GM12801 (cell line): ENCODE results near the gene MIF.

Experiments
- CTCF ChIP-seq: IDR thresholded peaks from one replicate; pipeline ENCODE4 v1.5.1; 2011; ENCODE audit warnings: control low read depth; ENCODE audit not compliant: insufficient read length; ENCODE audit errors: extremely low read depth

The MIF gene

GRCh38 chr22:23925020-23925606 is 30.9 kb downstream of the MIF start:
- TF ChIP-seq CTCF: no peak

DNA sequence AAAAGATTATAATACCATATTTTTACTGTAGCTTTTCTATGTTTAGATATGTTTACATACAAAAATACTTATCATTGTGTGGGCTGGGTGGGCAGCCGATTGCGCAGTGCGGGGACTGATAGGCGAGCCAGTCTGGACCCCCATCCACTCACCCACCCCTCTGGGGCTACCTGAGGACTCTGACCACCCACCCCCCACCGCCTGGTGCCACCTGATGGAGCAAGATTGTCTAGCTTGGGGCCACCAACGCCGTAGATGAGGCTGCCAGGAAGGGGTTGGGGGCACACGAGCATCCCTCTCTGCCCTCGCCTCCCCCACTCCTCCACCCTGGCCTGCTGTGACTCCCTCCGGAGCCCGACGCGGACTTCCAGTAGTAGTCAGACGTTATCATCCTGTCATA is 32.4 kb downstream of the MIF start:
- TF ChIP-seq CTCF: no peak

DNA sequence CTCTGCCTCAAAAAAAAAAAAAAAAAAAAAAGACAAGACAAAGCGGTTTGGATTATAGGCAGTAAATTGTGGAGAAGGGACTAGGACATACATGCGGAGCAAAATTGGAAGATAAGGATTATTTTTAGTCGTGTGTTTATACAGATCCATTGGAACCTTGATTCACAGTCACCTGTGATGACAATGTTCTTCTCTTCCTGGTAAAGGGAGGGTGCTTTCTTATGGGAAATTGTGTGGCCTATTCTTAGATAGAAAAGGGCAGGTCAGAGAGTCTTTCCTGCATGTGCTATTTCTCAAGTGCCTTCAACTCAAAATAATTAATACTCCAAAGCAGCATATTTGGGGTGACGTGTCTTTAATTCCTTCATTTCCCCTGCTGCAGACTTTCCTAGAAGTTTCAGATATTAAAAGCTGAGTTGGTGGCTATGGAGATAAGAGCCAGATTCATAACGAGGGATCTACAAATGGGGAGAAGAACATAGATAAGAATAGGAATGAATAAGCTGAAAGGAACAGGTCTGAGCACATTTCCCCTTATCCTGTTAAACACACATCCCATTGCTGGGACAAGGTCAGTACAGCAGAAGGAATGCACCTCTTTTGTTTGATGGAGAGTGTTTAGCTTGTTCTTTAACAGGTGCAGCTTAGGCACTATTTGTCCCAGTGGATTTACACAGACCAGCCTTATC is 44.3 kb downstream of the MIF start:
- no peak for TF ChIP-seq CTCF

DNA sequence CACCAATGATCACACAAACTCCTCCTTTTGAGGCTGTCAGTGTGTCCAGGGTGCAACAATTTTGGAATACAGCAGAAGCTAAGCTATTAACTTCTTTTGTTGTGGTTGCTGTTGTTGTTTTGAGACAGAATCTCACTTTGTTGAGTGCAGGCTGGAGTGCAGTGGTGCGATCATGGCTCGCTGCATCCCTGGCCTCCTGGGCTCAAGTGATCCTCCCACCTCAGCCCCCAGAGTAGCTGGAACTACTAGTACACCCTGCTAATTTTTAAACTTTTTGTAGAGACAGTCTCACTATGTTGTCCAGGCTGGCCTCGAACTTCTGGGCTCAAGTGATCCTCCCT is 44.8 kb downstream of the MIF start:
- TF ChIP-seq CTCF: no peak
